ENCODE data around the gene GNG12.

The GNG12 gene

GRCh38 chr1:67834246-67834877 is 1.1 kb upstream of the GNG12 start:
- FAIRE-seq, result no peak
- no peak for TF ChIP-seq POLR2A (IDR thresholded peaks at IDR 0.05; ENCODE audit: low read depth, low read length)
- no peak for TF ChIP-seq SPI1 (IDR thresholded peaks at IDR 0.05; ENCODE audit: low read depth, low read length)
- TF ChIP-seq TAF1 (IDR thresholded peaks at IDR 0.05; ENCODE audit: low read depth, low read length), result no peak
- no peak for TF ChIP-seq PAX5 (IDR thresholded peaks at IDR 0.05; ENCODE audit: insufficient read depth, low read length, severe bottlenecking)
- TF ChIP-seq POU2F2 (IDR thresholded peaks at IDR 0.05; ENCODE audit: low read depth, low read length), result no peak
- TF ChIP-seq POLR2AphosphoS5 (IDR thresholded peaks at IDR 0.05; ENCODE audit: low read depth, low read length), result no peak
- no peak for DNase-seq (ENCODE audit: insufficient read length, low spot score)

- TF ChIP-seq POLR2A (IDR thresholded peaks at IDR 0.05; ENCODE audit: low read depth, low read length) (no peak), PAX5 (IDR thresholded peaks at IDR 0.05; ENCODE audit: insufficient read depth, low read length, severe bottlenecking) (no peak), SPI1 (IDR thresholded peaks at IDR 0.05; ENCODE audit: low read depth, low read length) (no peak), TAF1 (IDR thresholded peaks at IDR 0.05; ENCODE audit: low read depth, low read length) (no peak)
- DNase-seq (ENCODE audit: insufficient read length, low spot score), result no peak
- no peak for FAIRE-seq
Measured at GRCh38 chr1:67833602-67833940, 304 bp upstream of the GNG12 start.

- FAIRE-seq (no peak), DNase-seq (ENCODE audit: insufficient read length, low spot score) (no peak)
Measured at GRCh38 chr1:67831850-67832513, 1.3 kb downstream of the GNG12 start.

GRCh38 chr1:67830928-67831830 is 2.1 kb downstream of the GNG12 start:
- no peak for FAIRE-seq
- TF ChIP-seq PAX5 (IDR thresholded peaks at IDR 0.05; ENCODE audit: insufficient read depth, low read length, severe bottlenecking) (no peak), POLR2AphosphoS5 (IDR thresholded peaks at IDR 0.05; ENCODE audit: low read depth, low read length) (no peak), POU2F2 (IDR thresholded peaks at IDR 0.05; ENCODE audit: low read depth, low read length) (no peak), TAF1 (IDR thresholded peaks at IDR 0.05; ENCODE audit: low read depth, low read length) (no peak), SPI1 (IDR thresholded peaks at IDR 0.05; ENCODE audit: low read depth, low read length) (no peak), POLR2A (IDR thresholded peaks at IDR 0.05; ENCODE audit: low read depth, low read length) (no peak)

More at GRCh38 chr1:67831850-67832513, 1.3 kb downstream of the GNG12 start:
- TF ChIP-seq POLR2A (IDR thresholded peaks at IDR 0.05; ENCODE audit: low read depth, low read length) (no peak), PAX5 (IDR thresholded peaks at IDR 0.05; ENCODE audit: insufficient read depth, low read length, severe bottlenecking) (no peak), SPI1 (IDR thresholded peaks at IDR 0.05; ENCODE audit: low read depth, low read length) (no peak), POU2F2 (IDR thresholded peaks at IDR 0.05; ENCODE audit: low read depth, low read length) (no peak), POLR2AphosphoS5 (IDR thresholded peaks at IDR 0.05; ENCODE audit: low read depth, low read length) (no peak), TAF1 (IDR thresholded peaks at IDR 0.05; ENCODE audit: low read depth, low read length) (no peak)

GRCh38 chr1:67830226-67830625 is 3.0 kb downstream of the GNG12 start:
- FAIRE-seq (no peak), DNase-seq (ENCODE audit: insufficient read length, low spot score) (no peak)
- TF ChIP-seq POLR2AphosphoS5 (IDR thresholded peaks at IDR 0.05; ENCODE audit: low read depth, low read length) (no peak), POLR2A (IDR thresholded peaks at IDR 0.05; ENCODE audit: low read depth, low read length) (no peak), SPI1 (IDR thresholded peaks at IDR 0.05; ENCODE audit: low read depth, low read length) (no peak), TAF1 (IDR thresholded peaks at IDR 0.05; ENCODE audit: low read depth, low read length) (no peak), POU2F2 (IDR thresholded peaks at IDR 0.05; ENCODE audit: low read depth, low read length) (no peak), PAX5 (IDR thresholded peaks at IDR 0.05; ENCODE audit: insufficient read depth, low read length, severe bottlenecking) (no peak)

More at GRCh38 chr1:67830928-67831830, 2.1 kb downstream of the GNG12 start:
- DNase-seq (ENCODE audit: insufficient read length, low spot score), result no peak

GRCh38 chr1:67827688-67828087 is 5.6 kb downstream of the GNG12 start:
- no peak for TF ChIP-seq POU2F2 (IDR thresholded peaks at IDR 0.05; ENCODE audit: low read depth, low read length)
- TF ChIP-seq PAX5 (IDR thresholded peaks at IDR 0.05; ENCODE audit: insufficient read depth, low read length, severe bottlenecking), result no peak
- no peak for TF ChIP-seq POLR2AphosphoS5 (IDR thresholded peaks at IDR 0.05; ENCODE audit: low read depth, low read length)
- no peak for TF ChIP-seq SPI1 (IDR thresholded peaks at IDR 0.05; ENCODE audit: low read depth, low read length)
- TF ChIP-seq TAF1 (IDR thresholded peaks at IDR 0.05; ENCODE audit: low read depth, low read length), result no peak
- no peak for TF ChIP-seq POLR2A (IDR thresholded peaks at IDR 0.05; ENCODE audit: low read depth, low read length)
- DNase-seq (ENCODE audit: insufficient read length, low spot score) (no peak), FAIRE-seq (no peak)

GRCh38 chr1:67825591-67825990 is 7.7 kb downstream of the GNG12 start:
- FAIRE-seq (no peak), DNase-seq (ENCODE audit: insufficient read length, low spot score) (no peak)
- TF ChIP-seq PAX5 (IDR thresholded peaks at IDR 0.05; ENCODE audit: insufficient read depth, low read length, severe bottlenecking), result no peak
- TF ChIP-seq POU2F2 (IDR thresholded peaks at IDR 0.05; ENCODE audit: low read depth, low read length), result no peak
- no peak for TF ChIP-seq POLR2AphosphoS5 (IDR thresholded peaks at IDR 0.05; ENCODE audit: low read depth, low read length)
- no peak for TF ChIP-seq POLR2A (IDR thresholded peaks at IDR 0.05; ENCODE audit: low read depth, low read length)
- no peak for TF ChIP-seq TAF1 (IDR thresholded peaks at IDR 0.05; ENCODE audit: low read depth, low read length)
- TF ChIP-seq SPI1 (IDR thresholded peaks at IDR 0.05; ENCODE audit: low read depth, low read length), result no peak

- FAIRE-seq, result no peak
- no peak for TF ChIP-seq TAF1 (IDR thresholded peaks at IDR 0.05; ENCODE audit: low read depth, low read length)
- TF ChIP-seq POU2F2 (IDR thresholded peaks at IDR 0.05; ENCODE audit: low read depth, low read length), result no peak
- no peak for DNase-seq (ENCODE audit: insufficient read length, low spot score)
Measured at GRCh38 chr1:67824766-67825165, 8.5 kb downstream of the GNG12 start.

GRCh38 chr1:67823615-67824014 is 9.7 kb downstream of the GNG12 start:
- DNase-seq (ENCODE audit: insufficient read length, low spot score) (no peak), FAIRE-seq (no peak)
- TF ChIP-seq POLR2AphosphoS5 (IDR thresholded peaks at IDR 0.05; ENCODE audit: low read depth, low read length) (no peak), SPI1 (IDR thresholded peaks at IDR 0.05; ENCODE audit: low read depth, low read length) (no peak), TAF1 (IDR thresholded peaks at IDR 0.05; ENCODE audit: low read depth, low read length) (no peak), PAX5 (IDR thresholded peaks at IDR 0.05; ENCODE audit: insufficient read depth, low read length, severe bottlenecking) (no peak)

All from GM12891 (cell line).